Keratinocyte (primary cell): ENCODE measurements around the gene SOCS4.

Experiments used
- EZH2 ChIP-seq: IDR thresholded peaks from one replicate; pipeline ENCODE4 v1.6.1; 2012; ENCODE audit warnings: inconsistent platforms, mild to moderate bottlenecking, low read length, moderate library complexity
- TF ChIP-seq, protein P1 (sequence below), 3 experiments: IDR thresholded peaks in 1 of 3; conservative IDR thresholded peaks in 1 of 3; optimal IDR thresholded peaks in 1 of 3; 2 replicates in 2 of 3; 3 replicates in 1 of 3; pipeline versions ENCODE3 to v1.5.1; 2011; ENCODE audit warnings: low read length in 3 of 3, mild to moderate bottlenecking in 3 of 3, moderate library complexity in 2 of 3, control low read depth in 1 of 3, inconsistent platforms in 1 of 3; ENCODE audit not compliant: insufficient read depth in 2 of 3; ENCODE audit errors: extremely low read depth in 1 of 3

DNA sequence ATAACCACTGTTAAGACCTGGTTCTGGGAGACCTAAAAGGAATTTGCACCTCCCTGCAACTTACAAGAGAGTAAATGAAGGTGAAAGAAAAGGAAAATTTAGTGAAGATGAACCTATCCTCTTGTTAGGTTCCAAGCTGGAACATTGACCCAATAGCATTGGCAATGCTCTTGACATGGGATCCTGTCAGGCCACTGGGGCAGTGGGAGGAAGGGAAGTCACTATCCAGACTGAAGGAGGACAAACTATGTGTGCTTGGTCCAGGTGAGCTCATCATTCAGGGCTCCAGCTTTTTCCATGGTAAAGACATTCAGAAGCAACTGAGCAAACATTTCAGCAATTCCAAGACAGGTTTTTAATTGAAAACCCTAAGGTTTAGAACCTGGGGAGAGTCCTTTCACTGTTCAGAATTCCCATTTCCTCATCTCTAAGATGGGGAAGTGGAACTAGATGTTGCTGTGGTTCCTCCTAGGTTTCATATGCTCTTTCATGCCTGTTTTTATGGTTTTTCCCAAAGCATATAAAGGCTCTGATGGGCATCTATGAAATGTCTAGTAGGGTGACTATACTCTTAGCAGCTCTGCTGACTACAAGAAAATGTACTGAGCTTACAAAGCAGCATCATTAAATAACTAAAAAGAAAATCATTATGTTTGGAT is 57.5 kb downstream of the SOCS4 start:
- TF ChIP-seq, protein P1, sequence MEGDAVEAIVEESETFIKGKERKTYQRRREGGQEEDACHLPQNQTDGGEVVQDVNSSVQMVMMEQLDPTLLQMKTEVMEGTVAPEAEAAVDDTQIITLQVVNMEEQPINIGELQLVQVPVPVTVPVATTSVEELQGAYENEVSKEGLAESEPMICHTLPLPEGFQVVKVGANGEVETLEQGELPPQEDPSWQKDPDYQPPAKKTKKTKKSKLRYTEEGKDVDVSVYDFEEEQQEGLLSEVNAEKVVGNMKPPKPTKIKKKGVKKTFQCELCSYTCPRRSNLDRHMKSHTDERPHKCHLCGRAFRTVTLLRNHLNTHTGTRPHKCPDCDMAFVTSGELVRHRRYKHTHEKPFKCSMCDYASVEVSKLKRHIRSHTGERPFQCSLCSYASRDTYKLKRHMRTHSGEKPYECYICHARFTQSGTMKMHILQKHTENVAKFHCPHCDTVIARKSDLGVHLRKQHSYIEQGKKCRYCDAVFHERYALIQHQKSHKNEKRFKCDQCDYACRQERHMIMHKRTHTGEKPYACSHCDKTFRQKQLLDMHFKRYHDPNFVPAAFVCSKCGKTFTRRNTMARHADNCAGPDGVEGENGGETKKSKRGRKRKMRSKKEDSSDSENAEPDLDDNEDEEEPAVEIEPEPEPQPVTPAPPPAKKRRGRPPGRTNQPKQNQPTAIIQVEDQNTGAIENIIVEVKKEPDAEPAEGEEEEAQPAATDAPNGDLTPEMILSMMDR (optimal IDR thresholded peaks at IDR 0.05 in 1 of 3, IDR thresholded peaks at IDR 0.05 in 1 of 3, conservative IDR thresholded peaks at IDR 0.05 in 1 of 3; ENCODE audit: extremely low read depth in 1 of 3, insufficient read depth in 2 of 3, low read length in 3 of 3), result no peak
- TF ChIP-seq EZH2, result no peak
